Panc1 (cell line): Measurements from ENCODE around the gene RRAGA.

Experiments
- CTCF ChIP-seq: fragments of 450-650 bp; IDR thresholded peaks from 2 replicates; pipeline ENCODE4 v1.5.1; 2017; ENCODE audit warnings: mild to moderate bottlenecking
- REST ChIP-seq, 2 experiments: IDR thresholded peaks; 2 replicates each; pipeline ENCODE4 v1.6.1; 2011 to 2012; ENCODE audit warnings: low read depth in 2 of 2, control low read depth in 1 of 2, low read length in 1 of 2, mild to moderate bottlenecking in 1 of 2, moderate library complexity in 1 of 2; ENCODE audit not compliant: insufficient read depth in 1 of 2
- SIN3A ChIP-seq: IDR thresholded peaks from 2 replicates; pipeline ENCODE4 v1.6.1; 2012; ENCODE audit warnings: low read depth, mild to moderate bottlenecking, low read length, moderate library complexity, borderline replicate concordance; ENCODE audit not compliant: insufficient read depth

- TF ChIP-seq REST (IDR thresholded peaks at IDR 0.05; ENCODE audit: insufficient read depth in 1 of 2, low read depth in 2 of 2, low read length in 1 of 2), result no peak
- no peak for TF ChIP-seq CTCF
- no peak for TF ChIP-seq SIN3A
These were observed 1.7 kb downstream of the RRAGA start for GRCh38 chr9:19050637-19051591.
